Tibial artery (tissue), 4 donors: ENCODE data around the gene GALNT14.

Experiments
- DNase-seq, 2 donors: peaks; one replicate each; pipeline ENCODE4 v3.0.0-alpha.2; 2019
- H3K27ac ChIP-seq, 2 donors: fragments of 200-600 bp; sonication (generic) in 1 of 2; 1 replicate in 1 of 2; 2 replicates in 1 of 2; pipeline ENCODE4 v1.5.1; 2018 to 2019; ENCODE audit warnings: mild to moderate bottlenecking in 1 of 2
- H3K27me3 ChIP-seq, 2 donors: fragments of 200-600 bp; sonication (generic) in 1 of 2; one replicate each; pipeline versions ENCODE4 v1.5.1 to v1.6.0; 2016 to 2019
- H3K36me3 ChIP-seq, 3 donors: fragments of 200-600 bp; sonication (generic) in 2 of 3; one replicate each; pipeline ENCODE4 v1.5.1; 2016 to 2019; ENCODE audit warnings: mild to moderate bottlenecking in 2 of 3
- H3K4me1 ChIP-seq, 4 donors: fragments of 200-600 bp; sonication (generic) in 2 of 4; 1 replicate in 3 of 4; 2 replicates in 1 of 4; pipeline ENCODE4 v1.5.1; 2016 to 2019
- H3K4me3 ChIP-seq, 2 donors: fragments of 200-600 bp; sonication (generic) in 1 of 2; 1 replicate in 1 of 2; 2 replicates in 1 of 2; pipeline ENCODE4 v1.5.1; 2018 to 2019; ENCODE audit warnings: mild to moderate bottlenecking in 2 of 2
- H3K9me3 ChIP-seq, 3 donors: fragments of 200-600 bp; sonication (generic) in 1 of 3; one replicate each; pipeline ENCODE4 v1.5.1; 2016 to 2019
- intact Hi-C: fragments of 100-400 bp; cut with DNase I; formaldehyde crosslinking; loops from one replicate; pipeline ENCODE4 v1.15.0; 2023; ENCODE audit warnings: low total_unique reads
- TF ChIP-seq, protein P1 (sequence below), 2 experiments: fragments of 200-600 bp in 1 of 2; fragments of 450-650 bp in 1 of 2; IDR thresholded peaks; one replicate each; pipeline ENCODE4 v1.5.1; 2017 to 2019; ENCODE audit warnings: antibody characterized with exemption in 2 of 2, mild to moderate bottlenecking in 1 of 2, moderate library complexity in 1 of 2

Gene GALNT14

DNA sequence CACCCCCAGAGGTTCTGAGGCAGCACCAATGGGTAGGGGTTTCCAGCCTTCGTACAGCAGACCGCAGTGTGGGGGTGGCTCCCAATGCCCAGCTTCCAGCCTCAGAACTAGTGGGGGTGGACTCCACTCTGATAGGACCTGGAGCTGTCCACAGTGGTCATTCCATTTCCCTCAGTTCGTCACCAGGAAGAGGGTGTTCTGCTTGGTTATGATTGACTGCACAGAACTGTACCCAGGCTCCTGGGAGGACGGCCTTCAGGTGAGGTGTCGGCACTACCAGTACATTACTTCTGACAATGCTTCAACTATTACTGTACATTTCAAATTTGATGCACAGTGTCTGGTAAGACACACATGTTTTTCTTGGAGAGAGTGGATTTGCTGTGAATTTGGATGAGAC, 180.6 kb downstream of the GALNT14 start:
- DNase-seq: no peak
- TF ChIP-seq, protein P1, sequence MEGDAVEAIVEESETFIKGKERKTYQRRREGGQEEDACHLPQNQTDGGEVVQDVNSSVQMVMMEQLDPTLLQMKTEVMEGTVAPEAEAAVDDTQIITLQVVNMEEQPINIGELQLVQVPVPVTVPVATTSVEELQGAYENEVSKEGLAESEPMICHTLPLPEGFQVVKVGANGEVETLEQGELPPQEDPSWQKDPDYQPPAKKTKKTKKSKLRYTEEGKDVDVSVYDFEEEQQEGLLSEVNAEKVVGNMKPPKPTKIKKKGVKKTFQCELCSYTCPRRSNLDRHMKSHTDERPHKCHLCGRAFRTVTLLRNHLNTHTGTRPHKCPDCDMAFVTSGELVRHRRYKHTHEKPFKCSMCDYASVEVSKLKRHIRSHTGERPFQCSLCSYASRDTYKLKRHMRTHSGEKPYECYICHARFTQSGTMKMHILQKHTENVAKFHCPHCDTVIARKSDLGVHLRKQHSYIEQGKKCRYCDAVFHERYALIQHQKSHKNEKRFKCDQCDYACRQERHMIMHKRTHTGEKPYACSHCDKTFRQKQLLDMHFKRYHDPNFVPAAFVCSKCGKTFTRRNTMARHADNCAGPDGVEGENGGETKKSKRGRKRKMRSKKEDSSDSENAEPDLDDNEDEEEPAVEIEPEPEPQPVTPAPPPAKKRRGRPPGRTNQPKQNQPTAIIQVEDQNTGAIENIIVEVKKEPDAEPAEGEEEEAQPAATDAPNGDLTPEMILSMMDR (IDR thresholded peaks at IDR 0.05): no peak
- intact Hi-C loops: no loop called here
- Histone ChIP-seq H3K9me3 (no peaks in the 10 kb centered on the region), H3K36me3 (no peaks in the 10 kb centered on the region), H3K27ac (no peak overlapping the region), H3K4me3 (no peak overlapping the region), H3K4me1 (peaks cover 0 to 12% (median 0%) of the 10 kb centered on the region in 4 donors), H3K27me3 (no peaks in the 10 kb centered on the region)

DNA sequence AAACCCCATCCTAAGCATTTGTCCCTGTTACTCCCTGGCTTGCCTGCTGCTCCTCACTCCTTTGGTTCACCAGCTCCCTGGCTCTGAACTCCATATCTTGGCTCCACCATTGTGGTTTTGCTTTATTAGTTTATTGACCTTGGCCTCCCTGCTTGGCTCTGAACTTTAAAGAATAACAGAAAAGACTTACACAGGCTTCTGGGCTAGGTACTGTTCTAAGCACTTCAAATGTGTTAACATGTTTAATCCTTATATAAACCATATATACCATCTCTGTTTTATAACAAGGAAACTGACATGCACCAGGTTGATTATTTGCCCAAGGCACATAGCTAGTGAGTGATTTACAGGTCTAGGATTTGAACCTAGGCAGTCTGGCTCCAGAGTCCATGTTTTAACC, 181.2 kb downstream of the GALNT14 start:
- H3K4me1 ChIP-seq: peaks cover 0 to 12% (median 0%) of the 10 kb centered on the region in 4 donors
- no peak overlapping the region for H3K27ac ChIP-seq
- DNase-seq: no peak
- no peaks in the 10 kb centered on the region for H3K9me3 ChIP-seq
- TF ChIP-seq, protein P1 (IDR thresholded peaks at IDR 0.05): no peak
- no peak overlapping the region for H3K4me3 ChIP-seq
- no peaks in the 10 kb centered on the region for H3K36me3 ChIP-seq
- H3K27me3 ChIP-seq: no peaks in the 10 kb centered on the region
- intact Hi-C loops: no loop called here

DNA sequence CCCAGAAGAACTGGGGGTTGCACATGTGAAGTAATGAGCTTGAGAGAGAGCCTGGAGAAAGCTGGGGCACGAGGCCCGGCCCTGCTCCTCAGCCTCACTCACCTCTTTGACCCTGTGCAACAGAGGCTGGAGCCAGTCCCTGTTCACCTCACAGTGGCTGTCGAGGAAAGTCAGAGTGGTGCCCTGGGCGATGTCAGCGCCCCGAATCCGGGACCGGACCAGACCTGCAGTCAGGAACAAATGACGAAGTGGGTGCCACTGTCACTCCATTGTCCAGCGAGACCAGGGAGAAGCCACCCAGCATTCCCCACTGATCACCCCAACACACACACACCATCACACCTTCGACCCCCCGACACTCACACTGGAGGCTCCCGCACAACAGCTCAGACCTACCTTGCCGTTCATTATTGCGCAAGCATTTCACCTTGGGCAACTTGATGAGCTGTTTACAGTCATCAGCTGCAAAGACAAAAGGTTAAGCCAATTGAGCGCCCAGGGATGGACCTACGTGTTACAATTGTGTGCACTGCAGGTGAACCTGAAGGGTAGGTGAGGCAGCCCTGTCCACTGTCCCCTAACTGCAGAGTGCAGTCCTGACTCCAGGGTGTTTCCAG, 182.6 kb downstream of the GALNT14 start:
- Histone ChIP-seq H3K9me3 (no peaks in the 10 kb centered on the region), H3K36me3 (no peaks in the 10 kb centered on the region), H3K27me3 (no peaks in the 10 kb centered on the region), H3K4me1 (peaks cover 0 to 12% (median 0%) of the 10 kb centered on the region in 4 donors), H3K4me3 (no peak overlapping the region), H3K27ac (no peak overlapping the region)
- no peak for DNase-seq
- TF ChIP-seq, protein P1 (IDR thresholded peaks at IDR 0.05): no peak
- intact Hi-C loops: no loop called here

DNA sequence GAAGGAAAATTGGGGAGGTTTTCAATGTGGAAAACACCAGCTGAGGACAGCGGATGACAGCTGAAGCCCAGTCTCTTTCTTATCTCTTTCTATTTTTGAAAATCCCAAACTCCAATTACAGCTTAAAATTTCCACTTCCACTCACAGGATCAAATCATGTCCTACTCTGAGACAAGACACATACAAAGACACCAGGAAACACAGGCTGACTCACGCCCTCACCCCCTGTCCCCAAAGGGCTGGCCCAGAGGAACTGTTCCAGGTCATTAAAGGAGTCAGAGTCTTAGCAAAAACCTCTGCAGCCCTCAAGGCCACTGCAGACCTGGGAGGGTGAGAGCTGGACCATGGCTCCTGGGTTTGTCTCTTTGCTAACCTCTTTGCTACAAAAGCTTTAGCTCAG, 187.9 kb downstream of the GALNT14 start:
- Histone ChIP-seq H3K9me3 (no peaks in the 10 kb centered on the region), H3K27me3 (no peaks in the 10 kb centered on the region), H3K27ac (no peak overlapping the region), H3K4me1 (no peaks in the 10 kb centered on the region), H3K4me3 (no peak overlapping the region), H3K36me3 (no peaks in the 10 kb centered on the region)
- intact Hi-C loops: no loop called here
- TF ChIP-seq, protein P1 (IDR thresholded peaks at IDR 0.05): no peak
- DNase-seq: no peak

DNA sequence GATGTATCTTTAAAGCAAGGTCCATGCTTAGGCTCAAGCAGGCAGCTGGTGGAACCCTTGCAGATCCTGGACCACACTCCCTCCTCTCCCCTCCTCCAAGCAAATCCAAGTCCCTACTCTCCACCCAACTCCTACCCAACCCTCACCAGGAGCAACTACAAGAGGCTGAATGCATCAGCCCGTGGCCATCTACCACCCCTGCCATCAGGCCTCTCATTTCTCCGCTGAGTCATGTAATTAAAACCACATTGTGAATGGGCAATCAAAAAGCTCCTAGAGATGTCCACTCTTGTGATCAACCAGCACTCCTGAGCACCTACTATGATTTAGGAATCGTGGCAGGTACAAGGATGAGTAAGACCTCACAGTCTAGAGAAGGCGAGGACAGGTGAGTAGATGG, 188.8 kb downstream of the GALNT14 start:
- H3K4me1 ChIP-seq: no peaks in the 10 kb centered on the region
- TF ChIP-seq, protein P1 (IDR thresholded peaks at IDR 0.05): no peak
- H3K36me3 ChIP-seq: no peaks in the 10 kb centered on the region
- no peak overlapping the region for H3K4me3 ChIP-seq
- no peak for DNase-seq
- H3K27me3 ChIP-seq: no peaks in the 10 kb centered on the region
- intact Hi-C loops: no loop called here
- no peaks in the 10 kb centered on the region for H3K9me3 ChIP-seq
- H3K27ac ChIP-seq: no peak overlapping the region

DNA sequence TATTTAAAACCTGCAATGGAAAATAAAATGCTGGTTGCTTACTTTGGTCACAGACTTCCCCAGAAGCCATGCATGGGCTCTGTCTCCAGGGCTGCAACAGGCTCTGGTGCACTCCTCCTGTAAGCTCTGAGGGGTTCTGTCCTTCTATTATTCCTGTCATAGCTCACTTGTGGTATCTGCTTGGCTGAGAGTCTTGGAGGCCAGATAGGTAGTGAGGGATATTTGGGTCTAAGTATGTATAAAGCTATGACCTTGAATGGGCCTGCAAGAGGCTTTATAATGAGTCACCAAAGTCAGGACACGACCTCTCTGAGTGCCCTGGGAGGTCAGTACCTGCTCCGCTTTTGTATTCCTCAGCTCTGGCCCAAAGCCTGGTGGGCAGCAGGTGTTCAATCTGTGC, 189.4 kb downstream of the GALNT14 start:
- intact Hi-C loops: no loop called here
- TF ChIP-seq, protein P1 (IDR thresholded peaks at IDR 0.05): no peak
- Histone ChIP-seq H3K27ac (no peak overlapping the region), H3K4me3 (no peak overlapping the region), H3K4me1 (no peaks in the 10 kb centered on the region), H3K27me3 (no peaks in the 10 kb centered on the region), H3K36me3 (no peaks in the 10 kb centered on the region), H3K9me3 (no peaks in the 10 kb centered on the region)
- DNase-seq: no peak
